IPS-18a (cell line): Measurements from ENCODE around the gene DST.

ENCODE experiments used
- H3K27ac ChIP-seq: one replicate; pipeline ENCODE4 v1.5.1; 2013; ENCODE audit warnings: low read length
- H3K27me3 ChIP-seq: one replicate; pipeline ENCODE4 v1.6.1; 2013; ENCODE audit warnings: mild to moderate bottlenecking, low read length; ENCODE audit not compliant: control insufficient read depth, insufficient read depth
- H3K36me3 ChIP-seq: one replicate; pipeline ENCODE4 v1.6.1; 2013; ENCODE audit warnings: low read depth, low read length; ENCODE audit not compliant: control insufficient read depth
- H3K4me1 ChIP-seq: one replicate; pipeline ENCODE4 v1.6.1; 2013; ENCODE audit warnings: low read depth, low read length; ENCODE audit not compliant: control insufficient read depth
- H3K4me3 ChIP-seq: one replicate; pipeline ENCODE4 v1.5.1; 2013; ENCODE audit warnings: low read length
- H3K9ac ChIP-seq: one replicate; pipeline ENCODE4 v1.6.1; 2013; ENCODE audit warnings: mild to moderate bottlenecking, low read length, moderate library complexity
- H3K9me3 ChIP-seq: one replicate; pipeline ENCODE4 v1.6.1; 2013; ENCODE audit warnings: low read depth, low read length; ENCODE audit not compliant: control insufficient read depth

Gene DST

GRCh38 chr6:56517155-56517745 lies 125.4 kb downstream of the DST start:
- no peak overlapping the region for H3K4me3 ChIP-seq
- no peaks in the 10 kb centered on the region for H3K9me3 ChIP-seq
- no peak overlapping the region for H3K27ac ChIP-seq
- peaks cover 10% of the 10 kb centered on the region for H3K4me1 ChIP-seq
- no peaks in the 10 kb centered on the region for H3K27me3 ChIP-seq
- no peak overlapping the region for H3K9ac ChIP-seq
- peaks cover 13% of the 10 kb centered on the region for H3K36me3 ChIP-seq

- Histone ChIP-seq H3K27me3 (no peaks in the 10 kb centered on the region), H3K9ac (no peak overlapping the region), H3K4me1 (no peaks in the 10 kb centered on the region), H3K4me3 (no peak overlapping the region), H3K36me3 (peaks cover 13% of the 10 kb centered on the region), H3K27ac (no peak overlapping the region), H3K9me3 (no peaks in the 10 kb centered on the region)
Observed at GRCh38 chr6:56516003-56516402, 126.7 kb downstream of the DST start.

GRCh38 chr6:56515081-56515905 lies 127.4 kb downstream of the DST start:
- Histone ChIP-seq H3K9me3 (no peaks in the 10 kb centered on the region), H3K36me3 (peaks cover 13% of the 10 kb centered on the region), H3K4me1 (no peaks in the 10 kb centered on the region), H3K27ac (no peak overlapping the region), H3K9ac (no peak overlapping the region), H3K27me3 (no peaks in the 10 kb centered on the region), H3K4me3 (no peak overlapping the region)

DNA sequence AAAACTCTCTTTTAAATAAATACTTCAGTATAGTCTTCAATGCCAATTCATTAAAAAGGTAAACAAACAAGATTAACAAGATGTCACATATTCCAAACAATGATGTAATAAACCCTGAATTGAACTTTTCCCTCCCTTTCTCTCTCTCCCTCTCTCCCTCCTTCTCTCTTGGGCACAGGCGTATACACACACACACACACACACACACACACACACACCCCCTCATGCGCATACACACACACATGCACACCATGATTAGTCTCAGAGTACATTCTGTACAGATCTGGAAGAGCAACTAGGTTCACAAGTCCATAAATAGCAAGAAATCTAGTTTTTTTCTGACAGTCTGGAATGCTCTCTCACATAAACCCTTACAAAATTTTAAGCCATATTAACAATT lies 128.3 kb downstream of the DST start:
- Histone ChIP-seq H3K27me3 (no peaks in the 10 kb centered on the region), H3K9me3 (no peaks in the 10 kb centered on the region), H3K9ac (no peak overlapping the region), H3K4me1 (no peaks in the 10 kb centered on the region), H3K27ac (no peak overlapping the region), H3K36me3 (peaks cover 16% of the 10 kb centered on the region), H3K4me3 (no peak overlapping the region)

DNA sequence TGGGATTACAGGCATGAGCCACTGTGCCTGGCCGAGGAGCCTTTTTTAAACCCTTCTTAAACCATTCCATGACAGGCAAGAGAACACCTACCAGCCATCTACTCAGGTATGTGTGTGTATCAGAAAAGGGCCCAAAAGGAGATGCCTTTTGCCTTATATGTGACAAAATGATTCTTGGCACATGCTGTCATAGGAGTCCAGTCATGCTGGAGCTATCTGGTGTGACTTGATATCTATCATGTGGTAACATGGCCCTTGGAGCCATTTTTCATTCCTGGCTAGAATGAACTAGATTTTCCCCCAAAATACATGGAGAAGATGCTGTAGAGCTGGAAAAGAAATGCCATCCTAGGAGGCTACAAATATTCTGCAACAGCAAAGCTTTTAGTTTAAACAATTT lies 129.1 kb downstream of the DST start:
- H3K36me3 ChIP-seq = peaks cover 24% of the 10 kb centered on the region
- no peaks in the 10 kb centered on the region for H3K9me3 ChIP-seq
- no peaks in the 10 kb centered on the region for H3K4me1 ChIP-seq
- no peak overlapping the region for H3K27ac ChIP-seq
- H3K9ac ChIP-seq = no peak overlapping the region
- no peaks in the 10 kb centered on the region for H3K27me3 ChIP-seq
- H3K4me3 ChIP-seq = no peak overlapping the region

GRCh38 chr6:56511591-56511990 lies 131.1 kb downstream of the DST start:
- Histone ChIP-seq H3K4me3 (no peak overlapping the region), H3K4me1 (no peaks in the 10 kb centered on the region), H3K27ac (no peak overlapping the region), H3K9me3 (no peaks in the 10 kb centered on the region), H3K36me3 (peaks cover 27% of the 10 kb centered on the region), H3K9ac (no peak overlapping the region), H3K27me3 (no peaks in the 10 kb centered on the region)

- Histone ChIP-seq H3K27me3 (no peaks in the 10 kb centered on the region), H3K36me3 (peaks cover 31% of the 10 kb centered on the region), H3K27ac (no peak overlapping the region), H3K4me1 (no peaks in the 10 kb centered on the region), H3K9me3 (no peaks in the 10 kb centered on the region), H3K9ac (no peak overlapping the region), H3K4me3 (no peak overlapping the region)
Observed at GRCh38 chr6:56510984-56511531, 131.6 kb downstream of the DST start.

- H3K9me3 ChIP-seq = no peaks in the 10 kb centered on the region
- H3K27me3 ChIP-seq = no peaks in the 10 kb centered on the region
- peaks cover 24% of the 10 kb centered on the region for H3K36me3 ChIP-seq
- no peaks in the 10 kb centered on the region for H3K4me1 ChIP-seq
- H3K27ac ChIP-seq = no peak overlapping the region
- no peak overlapping the region for H3K4me3 ChIP-seq
- no peak overlapping the region for H3K9ac ChIP-seq
Observed at GRCh38 chr6:56509031-56509430, 133.7 kb downstream of the DST start.

GRCh38 chr6:56507517-56507916 lies 135.2 kb downstream of the DST start:
- no peaks in the 10 kb centered on the region for H3K9me3 ChIP-seq
- peaks cover 27% of the 10 kb centered on the region for H3K36me3 ChIP-seq
- no peak overlapping the region for H3K9ac ChIP-seq
- H3K4me3 ChIP-seq = no peak overlapping the region
- H3K4me1 ChIP-seq = no peaks in the 10 kb centered on the region
- H3K27me3 ChIP-seq = no peaks in the 10 kb centered on the region
- no peak overlapping the region for H3K27ac ChIP-seq

DNA sequence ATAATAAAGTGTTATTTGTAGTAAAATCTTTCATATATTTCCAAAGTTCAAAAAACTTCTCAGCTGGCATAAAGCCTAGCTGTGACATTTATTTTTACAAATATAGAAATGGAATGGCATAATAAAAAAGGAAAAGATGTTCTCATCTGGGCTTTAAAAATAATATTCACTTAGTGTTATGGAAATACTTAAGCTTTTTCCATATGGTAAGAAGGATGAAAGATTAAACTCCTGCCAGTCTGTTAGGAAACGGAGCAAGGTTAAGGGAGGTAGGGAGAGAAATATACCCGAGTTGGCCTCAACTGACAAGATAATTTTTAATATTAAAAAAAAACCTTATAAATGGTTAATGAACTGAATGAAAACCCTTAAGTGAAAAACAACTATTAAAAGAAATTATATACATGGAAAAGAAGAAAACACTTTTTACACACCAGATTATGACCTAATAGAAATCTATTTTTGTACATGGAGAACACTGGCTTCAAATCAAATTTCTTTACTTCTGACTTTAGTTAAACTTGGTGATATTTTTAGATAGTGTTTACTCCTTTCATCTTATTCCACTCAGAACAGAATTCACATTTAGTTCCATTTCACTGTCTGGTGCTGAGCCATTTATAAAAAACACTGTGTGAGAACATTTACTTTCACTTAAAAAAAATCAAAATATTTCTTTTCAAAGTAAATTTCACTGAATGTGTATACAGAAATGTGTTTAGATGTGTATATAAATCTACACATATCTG lies 137.0 kb downstream of the DST start:
- no peaks in the 10 kb centered on the region for H3K27me3 ChIP-seq
- no peaks in the 10 kb centered on the region for H3K4me1 ChIP-seq
- no peak overlapping the region for H3K9ac ChIP-seq
- no peak overlapping the region for H3K4me3 ChIP-seq
- no peaks in the 10 kb centered on the region for H3K9me3 ChIP-seq
- H3K36me3 ChIP-seq = peaks cover 34% of the 10 kb centered on the region
- no peak overlapping the region for H3K27ac ChIP-seq

GRCh38 chr6:56501993-56502392 lies 140.7 kb downstream of the DST start:
- H3K9me3 ChIP-seq = no peaks in the 10 kb centered on the region
- no peak overlapping the region for H3K4me3 ChIP-seq
- H3K27ac ChIP-seq = no peak overlapping the region
- H3K4me1 ChIP-seq = no peaks in the 10 kb centered on the region
- no peak overlapping the region for H3K9ac ChIP-seq
- H3K36me3 ChIP-seq = peaks cover 40% of the 10 kb centered on the region
- no peaks in the 10 kb centered on the region for H3K27me3 ChIP-seq
